Keratinocyte (primary cell): Measurements from ENCODE around the gene ROR2. TPM values are rescaled to one million over a fixed set of nuclear protein-coding genes. Genes with fewer than 3 reads are reported as not detected.

Source experiments
- DNase-seq: peaks from one replicate; pipeline ENCODE4 v3.0.0-alpha.2; 2011; ENCODE audit warnings: low read depth, missing footprints, low spot score
- FAIRE-seq: peaks from 2 replicates; lab custom pipeline; 2011; peaks lifted over from hg19 to GRCh38; lab: Jason Lieb, UNC
- H2AFZ ChIP-seq: 2 replicates; pipeline ENCODE4 v1.6.0; 2012; ENCODE audit warnings: low read length, control low read depth, inconsistent platforms; ENCODE audit not compliant: control insufficient read depth
- H3K27ac ChIP-seq: 2 replicates; pipeline ENCODE4 v1.5.1; 2011; ENCODE audit warnings: low read length; ENCODE audit not compliant: control insufficient read depth, insufficient read depth
- H3K27me3 ChIP-seq: 3 replicates; pipeline ENCODE4 v1.6.0; 2011; ENCODE audit warnings: low read length; ENCODE audit not compliant: control insufficient read depth, insufficient read depth; ENCODE audit errors: extremely low read depth
- H3K36me3 ChIP-seq, 2 experiments: 2 replicates in 1 of 2; 3 replicates in 1 of 2; pipeline ENCODE4 v1.5.1; 2011; ENCODE audit warnings: low read length in 2 of 2, mild to moderate bottlenecking in 1 of 2; ENCODE audit not compliant: control insufficient read depth in 2 of 2, insufficient read depth in 2 of 2; ENCODE audit errors: extremely low read depth in 1 of 2
- H3K4me1 ChIP-seq: 3 replicates; pipeline ENCODE4 v1.5.1; 2011; ENCODE audit warnings: low read length; ENCODE audit not compliant: control insufficient read depth, insufficient read depth; ENCODE audit errors: extremely low read depth
- H3K4me2 ChIP-seq: 3 replicates; pipeline ENCODE4 v1.6.0; 2011; ENCODE audit warnings: low read depth, low read length; ENCODE audit not compliant: control insufficient read depth, insufficient read depth; ENCODE audit errors: extremely low read depth
- H3K4me3 ChIP-seq, 3 experiments: fragments of 200-600 bp in 1 of 3; sonication (generic) in 1 of 3; 2 replicates in 2 of 3; 3 replicates in 1 of 3; pipeline ENCODE4 v1.5.1; 2011 to 2016; ENCODE audit warnings: low read length in 3 of 3, mild to moderate bottlenecking in 3 of 3, control low read depth in 2 of 3, inconsistent platforms in 1 of 3, low read depth in 1 of 3, mixed read lengths in 1 of 3, mixed run types in 1 of 3, moderate library complexity in 1 of 3; ENCODE audit not compliant: control insufficient read depth in 2 of 3, insufficient read depth in 2 of 3; ENCODE audit errors: extremely low read depth in 1 of 3
- H3K79me2 ChIP-seq: 2 replicates; pipeline ENCODE4 v1.6.0; 2012; ENCODE audit warnings: low read length; ENCODE audit not compliant: control insufficient read depth, insufficient read depth
- H3K9ac ChIP-seq: 3 replicates; pipeline ENCODE4 v1.6.0; 2011; ENCODE audit warnings: low read length; ENCODE audit not compliant: control insufficient read depth, insufficient read depth; ENCODE audit errors: extremely low read depth
- H3K9me1 ChIP-seq: 3 replicates; pipeline ENCODE4 v1.6.0; 2011; ENCODE audit warnings: low read length; ENCODE audit not compliant: control insufficient read depth, insufficient read depth; ENCODE audit errors: extremely low read depth
- H3K9me3 ChIP-seq: 2 replicates; pipeline ENCODE4 v1.5.1; 2012; ENCODE audit warnings: low read depth, low read length; ENCODE audit not compliant: control insufficient read depth
- H4K20me1 ChIP-seq: 3 replicates; pipeline ENCODE4 v1.6.0; 2011; ENCODE audit warnings: low read length; ENCODE audit not compliant: control insufficient read depth, insufficient read depth; ENCODE audit errors: extremely low read depth
- EZH2 ChIP-seq: IDR thresholded peaks from one replicate; pipeline ENCODE4 v1.6.1; 2012; ENCODE audit warnings: inconsistent platforms, mild to moderate bottlenecking, low read length, moderate library complexity
- dilution Hi-C: fragments of 300-500 bp; cut with MboI; formaldehyde crosslinking; loops from one replicate; pipeline ENCODE4 v1.7.0; 2020; ENCODE audit warnings: low sequenced_read_pairs; ENCODE audit not compliant: extremely low pct_ligation_motif_present
- polyA plus RNA-seq, 5 experiments: library from polyadenylated mRNA; depleted of rRNA in 3 of 5; stranded (reverse) in 3 of 5; stranded (forward) in 1 of 5; unstranded in 1 of 5; fragments of >200 nt; gene quantifications; 1 replicate in 1 of 5; 2 replicates in 3 of 5; 3 replicates in 1 of 5; pipeline versions ENCODE4 v1.2.1 to v1.2.3, GENCODE V29; 2011 to 2012; ENCODE audit warnings: missing spikeins in 2 of 5, low read depth in 1 of 5, low replicate concordance in 1 of 5
- TF ChIP-seq, protein P1 (sequence below), 3 experiments: IDR thresholded peaks in 1 of 3; conservative IDR thresholded peaks in 1 of 3; optimal IDR thresholded peaks in 1 of 3; 2 replicates in 2 of 3; 3 replicates in 1 of 3; pipeline versions ENCODE3 to v1.5.1; 2011; ENCODE audit warnings: low read length in 3 of 3, mild to moderate bottlenecking in 3 of 3, moderate library complexity in 2 of 3, control low read depth in 1 of 3, inconsistent platforms in 1 of 3; ENCODE audit not compliant: insufficient read depth in 2 of 3; ENCODE audit errors: extremely low read depth in 1 of 3

The ROR2 gene
- polyA plus RNA-seq, 1 donor (not counting 4 experiments of a cell fraction or from before 2014, with no cell fraction given): 0.22 TPM

DNA sequence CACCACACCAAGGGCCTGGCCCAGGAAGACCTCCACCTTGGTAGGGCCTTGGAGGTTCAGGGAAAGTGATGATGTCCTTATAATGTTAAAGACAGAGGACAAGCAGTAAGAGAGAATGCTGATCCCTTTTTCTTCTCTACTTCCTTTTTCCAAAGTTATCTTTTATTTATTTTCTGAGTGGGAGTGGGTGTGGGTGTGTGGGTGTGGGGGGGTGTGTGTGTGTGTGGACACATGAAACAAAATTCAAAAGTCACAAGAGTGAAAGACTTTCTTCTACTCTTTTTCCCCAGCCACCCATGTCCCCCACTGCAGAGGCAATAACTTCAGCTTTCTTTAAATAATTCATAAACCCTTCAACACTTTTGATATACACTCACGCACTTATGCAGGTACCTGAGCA is 70.8 kb downstream of the ROR2 start:
- no peak overlapping the region for H3K27ac ChIP-seq
- H3K4me3 ChIP-seq: no peak overlapping the region
- H3K36me3 ChIP-seq: no peaks in the 10 kb centered on the region
- no peaks in the 10 kb centered on the region for H3K9me3 ChIP-seq
- no peaks in the 10 kb centered on the region for H3K27me3 ChIP-seq
- H2AFZ ChIP-seq: no peak overlapping the region
- H4K20me1 ChIP-seq: no peaks in the 10 kb centered on the region
- no peaks in the 10 kb centered on the region for H3K4me1 ChIP-seq
- TF ChIP-seq EZH2: no peak
- TF ChIP-seq, protein P1, sequence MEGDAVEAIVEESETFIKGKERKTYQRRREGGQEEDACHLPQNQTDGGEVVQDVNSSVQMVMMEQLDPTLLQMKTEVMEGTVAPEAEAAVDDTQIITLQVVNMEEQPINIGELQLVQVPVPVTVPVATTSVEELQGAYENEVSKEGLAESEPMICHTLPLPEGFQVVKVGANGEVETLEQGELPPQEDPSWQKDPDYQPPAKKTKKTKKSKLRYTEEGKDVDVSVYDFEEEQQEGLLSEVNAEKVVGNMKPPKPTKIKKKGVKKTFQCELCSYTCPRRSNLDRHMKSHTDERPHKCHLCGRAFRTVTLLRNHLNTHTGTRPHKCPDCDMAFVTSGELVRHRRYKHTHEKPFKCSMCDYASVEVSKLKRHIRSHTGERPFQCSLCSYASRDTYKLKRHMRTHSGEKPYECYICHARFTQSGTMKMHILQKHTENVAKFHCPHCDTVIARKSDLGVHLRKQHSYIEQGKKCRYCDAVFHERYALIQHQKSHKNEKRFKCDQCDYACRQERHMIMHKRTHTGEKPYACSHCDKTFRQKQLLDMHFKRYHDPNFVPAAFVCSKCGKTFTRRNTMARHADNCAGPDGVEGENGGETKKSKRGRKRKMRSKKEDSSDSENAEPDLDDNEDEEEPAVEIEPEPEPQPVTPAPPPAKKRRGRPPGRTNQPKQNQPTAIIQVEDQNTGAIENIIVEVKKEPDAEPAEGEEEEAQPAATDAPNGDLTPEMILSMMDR (optimal IDR thresholded peaks at IDR 0.05 in 1 of 3, IDR thresholded peaks at IDR 0.05 in 1 of 3, conservative IDR thresholded peaks at IDR 0.05 in 1 of 3; ENCODE audit: extremely low read depth in 1 of 3, insufficient read depth in 2 of 3, low read length in 3 of 3): no peak
- dilution Hi-C loops: no loop called here
- DNase-seq (no peak), FAIRE-seq (no peak)
- no peak overlapping the region for H3K4me2 ChIP-seq
- H3K9me1 ChIP-seq: no peaks in the 10 kb centered on the region
- no peaks in the 10 kb centered on the region for H3K79me2 ChIP-seq
- no peak overlapping the region for H3K9ac ChIP-seq

DNA sequence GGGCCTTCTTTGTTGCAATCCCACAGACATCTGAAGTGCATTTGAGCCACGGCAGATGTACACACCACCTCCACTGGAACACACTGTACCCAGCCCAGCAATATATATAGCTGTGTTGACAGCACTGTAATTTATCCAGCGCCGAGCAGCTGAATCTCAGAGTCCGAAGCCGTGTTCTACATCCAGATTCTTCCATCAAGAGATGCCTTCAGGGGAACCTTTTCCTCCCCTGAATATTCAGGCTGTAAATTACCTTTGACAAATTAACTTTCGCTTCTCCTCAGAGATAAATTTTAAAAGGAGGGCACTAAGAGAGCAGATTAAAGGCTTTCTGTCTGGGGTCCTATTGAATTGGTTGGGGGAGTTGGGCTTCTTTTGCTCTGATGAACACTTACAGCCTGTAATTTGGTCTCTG is 76.4 kb downstream of the ROR2 start:
- Histone ChIP-seq H3K9me1 (no peaks in the 10 kb centered on the region), H3K9me3 (no peaks in the 10 kb centered on the region), H3K27ac (no peak overlapping the region), H3K27me3 (no peaks in the 10 kb centered on the region), H3K4me1 (no peaks in the 10 kb centered on the region), H3K4me3 (no peak overlapping the region), H3K36me3 (no peaks in the 10 kb centered on the region), H3K9ac (no peak overlapping the region), H4K20me1 (no peaks in the 10 kb centered on the region), H3K4me2 (no peak overlapping the region), H2AFZ (no peak overlapping the region), H3K79me2 (no peaks in the 10 kb centered on the region)
- no peak for DNase-seq
- no peak for TF ChIP-seq EZH2
- TF ChIP-seq, protein P1 (optimal IDR thresholded peaks at IDR 0.05 in 1 of 3, IDR thresholded peaks at IDR 0.05 in 1 of 3, conservative IDR thresholded peaks at IDR 0.05 in 1 of 3; ENCODE audit: extremely low read depth in 1 of 3, insufficient read depth in 2 of 3, low read length in 3 of 3): no peak
- no peak for FAIRE-seq
- dilution Hi-C loops: no loop called here
